BLaER1 (cell line): ENCODE measurements around the gene C1orf105.
A peak's percentile ranks its signal among the peaks of the same experiment; 100 is the strongest.

Experiments used
- H3K27ac ChIP-seq: shearing (Covaris generic); formaldehyde crosslinking; 2 replicates; pipeline ENCODE4 v1.8.1; 2022
- H3K27me3 ChIP-seq: shearing (Covaris generic); formaldehyde crosslinking; 2 replicates; pipeline ENCODE4 v1.8.1; 2022
- H3K36me3 ChIP-seq: shearing (Covaris generic); formaldehyde crosslinking; 2 replicates; pipeline ENCODE4 v1.8.1; 2022
- H3K4me1 ChIP-seq: shearing (Covaris generic); formaldehyde crosslinking; 2 replicates; pipeline ENCODE4 v1.8.1; 2022
- H3K4me2 ChIP-seq: shearing (Covaris generic); formaldehyde crosslinking; 2 replicates; pipeline ENCODE4 v1.8.1; 2022
- H3K4me3 ChIP-seq: shearing (Covaris generic); formaldehyde crosslinking; 2 replicates; pipeline ENCODE4 v1.8.1; 2022
- H3K9ac ChIP-seq: shearing (Covaris generic); formaldehyde crosslinking; 2 replicates; pipeline ENCODE4 v1.8.1; 2022
- H3K9me3 ChIP-seq: shearing (Covaris generic); formaldehyde crosslinking; 2 replicates; pipeline ENCODE4 v1.8.1; 2022
- H4K20me1 ChIP-seq: shearing (Covaris generic); formaldehyde crosslinking; 2 replicates; pipeline ENCODE4 v1.8.1; 2022
- Cebpa-rat ChIP-seq: shearing (Covaris generic); IDR thresholded peaks from 2 replicates; pipeline ENCODE4 v1.8.1; 2022

The C1orf105 gene

GRCh38 chr1:172394141-172394751 lies 26.2 kb upstream of the C1orf105 start:
- Histone ChIP-seq H3K4me3 (no peak overlapping the region), H4K20me1 (no peaks in the 10 kb centered on the region), H3K4me1 (peaks cover 38% of the 10 kb centered on the region), H3K4me2 (peak overlapping the region; percentile 70), H3K27me3 (no peaks in the 10 kb centered on the region), H3K9me3 (peaks cover 5% of the 10 kb centered on the region; the same call in 1 of the 2 replicates), H3K9ac (peak overlapping the region; percentile 16; the same call in 1 of the 2 replicates), H3K36me3 (no peaks in the 10 kb centered on the region), H3K27ac (no peak overlapping the region)
- TF ChIP-seq Cebpa-rat, result no peak

GRCh38 chr1:172394811-172395210 lies 25.7 kb upstream of the C1orf105 start:
- Histone ChIP-seq H3K4me3 (no peak overlapping the region), H3K9ac (no peak overlapping the region), H4K20me1 (no peaks in the 10 kb centered on the region), H3K27ac (no peak overlapping the region), H3K4me1 (peaks cover 41% of the 10 kb centered on the region), H3K4me2 (peak overlapping the region; percentile 70), H3K9me3 (peaks cover 5% of the 10 kb centered on the region; the same call in 1 of the 2 replicates), H3K27me3 (no peaks in the 10 kb centered on the region), H3K36me3 (no peaks in the 10 kb centered on the region)
- TF ChIP-seq Cebpa-rat, result no peak

- no peak overlapping the region for H3K4me3 ChIP-seq
- no peaks in the 10 kb centered on the region for H4K20me1 ChIP-seq
- no peak overlapping the region for H3K27ac ChIP-seq
- no peaks in the 10 kb centered on the region for H3K27me3 ChIP-seq
- H3K36me3 ChIP-seq, result no peaks in the 10 kb centered on the region
- H3K4me2 ChIP-seq, result no peak overlapping the region
- H3K9me3 ChIP-seq, result peaks cover 5% of the 10 kb centered on the region; the same call in 1 of the 2 replicates
- no peak for TF ChIP-seq Cebpa-rat
- peaks cover 41% of the 10 kb centered on the region for H3K4me1 ChIP-seq
- H3K9ac ChIP-seq, result no peak overlapping the region
These were observed 24.9 kb upstream of the C1orf105 start for GRCh38 chr1:172395576-172395975.

- Histone ChIP-seq H3K4me2 (no peak overlapping the region), H3K9ac (no peak overlapping the region), H3K4me1 (peaks cover 31% of the 10 kb centered on the region), H3K4me3 (no peak overlapping the region), H4K20me1 (no peaks in the 10 kb centered on the region), H3K27me3 (no peaks in the 10 kb centered on the region), H3K36me3 (no peaks in the 10 kb centered on the region), H3K9me3 (peaks cover 5% of the 10 kb centered on the region; the same call in 1 of the 2 replicates), H3K27ac (no peak overlapping the region)
- TF ChIP-seq Cebpa-rat, result no peak
These were observed 23.3 kb upstream of the C1orf105 start for GRCh38 chr1:172397221-172397620.

GRCh38 chr1:172397633-172398032 lies 22.9 kb upstream of the C1orf105 start:
- Histone ChIP-seq H3K4me1 (peaks cover 31% of the 10 kb centered on the region), H3K9ac (no peak overlapping the region), H3K9me3 (peaks cover 5% of the 10 kb centered on the region; the same call in 1 of the 2 replicates), H3K27me3 (no peaks in the 10 kb centered on the region), H3K4me2 (no peak overlapping the region), H3K36me3 (no peaks in the 10 kb centered on the region), H4K20me1 (no peaks in the 10 kb centered on the region), H3K4me3 (no peak overlapping the region), H3K27ac (no peak overlapping the region)
- TF ChIP-seq Cebpa-rat, result no peak

- Histone ChIP-seq H3K9ac (no peak overlapping the region), H3K4me1 (peaks cover 31% of the 10 kb centered on the region), H4K20me1 (no peaks in the 10 kb centered on the region), H3K4me3 (no peak overlapping the region), H3K4me2 (no peak overlapping the region), H3K27me3 (no peaks in the 10 kb centered on the region), H3K27ac (no peak overlapping the region), H3K36me3 (no peaks in the 10 kb centered on the region), H3K9me3 (peaks cover 5% of the 10 kb centered on the region; the same call in 1 of the 2 replicates)
- no peak for TF ChIP-seq Cebpa-rat
These were observed 22.3 kb upstream of the C1orf105 start for GRCh38 chr1:172398193-172398592.

GRCh38 chr1:172398970-172399755 lies 21.3 kb upstream of the C1orf105 start:
- no peaks in the 10 kb centered on the region for H3K36me3 ChIP-seq
- no peak overlapping the region for H3K9ac ChIP-seq
- peak overlapping the region; percentile 12; the same call in 1 of the 2 replicates for H3K4me2 ChIP-seq
- no peak overlapping the region for H3K4me3 ChIP-seq
- H3K9me3 ChIP-seq, result peaks cover 5% of the 10 kb centered on the region; the same call in 1 of the 2 replicates
- peaks cover 21% of the 10 kb centered on the region for H3K4me1 ChIP-seq
- H3K27ac ChIP-seq, result no peak overlapping the region
- H3K27me3 ChIP-seq, result no peaks in the 10 kb centered on the region
- no peaks in the 10 kb centered on the region for H4K20me1 ChIP-seq
- no peak for TF ChIP-seq Cebpa-rat

GRCh38 chr1:172399756-172400721 lies 20.4 kb upstream of the C1orf105 start:
- Histone ChIP-seq H3K9ac (no peak overlapping the region), H3K4me2 (peak overlapping the region; percentile 18), H3K4me1 (peaks cover 13% of the 10 kb centered on the region), H3K27ac (no peak overlapping the region), H3K9me3 (peaks cover 5% of the 10 kb centered on the region; the same call in 1 of the 2 replicates), H3K4me3 (no peak overlapping the region), H3K27me3 (no peaks in the 10 kb centered on the region), H3K36me3 (no peaks in the 10 kb centered on the region), H4K20me1 (no peaks in the 10 kb centered on the region)
- TF ChIP-seq Cebpa-rat, result no peak

- TF ChIP-seq Cebpa-rat, result no peak
- Histone ChIP-seq H3K27ac (no peak overlapping the region), H3K4me1 (peaks cover 13% of the 10 kb centered on the region)
These were observed 19.8 kb upstream of the C1orf105 start for GRCh38 chr1:172400722-172401105.

More at GRCh38 chr1:172400722-172401105, 19.8 kb upstream of the C1orf105 start:
- no peaks in the 10 kb centered on the region for H3K36me3 ChIP-seq
- no peaks in the 10 kb centered on the region for H3K27me3 ChIP-seq
- no peaks in the 10 kb centered on the region for H4K20me1 ChIP-seq
- H3K9ac ChIP-seq, result no peak overlapping the region
- H3K4me2 ChIP-seq, result peak overlapping the region; percentile 18; the same call in 1 of the 2 replicates
- H3K9me3 ChIP-seq, result no peaks in the 10 kb centered on the region
- H3K4me3 ChIP-seq, result no peak overlapping the region
